ENCODE results near the gene ITPRID2.

DNA sequence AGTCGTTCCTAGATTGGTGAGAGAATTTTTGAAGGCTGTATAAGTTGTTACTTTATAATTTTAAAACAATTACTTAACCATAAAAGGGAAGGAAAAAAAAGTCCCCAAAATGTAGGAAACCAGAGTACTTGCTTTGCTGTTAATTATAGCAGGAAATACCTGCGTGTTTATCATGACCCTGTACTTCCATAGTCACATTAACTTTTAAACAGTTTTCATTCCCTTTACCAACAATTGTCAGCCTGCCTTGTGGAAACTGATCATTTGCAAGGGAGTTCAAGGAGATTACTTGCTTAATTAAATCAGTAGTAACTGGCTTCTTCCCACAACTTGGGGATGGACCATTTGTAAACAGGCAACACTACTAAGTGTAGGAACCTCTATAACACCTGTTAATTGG is 6.4 kb upstream of the ITPRID2 start:
- TF ChIP-seq EP300 (IDR thresholded peaks at IDR 0.05) (no peak), POLR2A (IDR thresholded peaks at IDR 0.05) (no peak), POLR2AphosphoS5 (IDR thresholded peaks at IDR 0.05) (no peak)
- TF ChIP-seq, protein P1, sequence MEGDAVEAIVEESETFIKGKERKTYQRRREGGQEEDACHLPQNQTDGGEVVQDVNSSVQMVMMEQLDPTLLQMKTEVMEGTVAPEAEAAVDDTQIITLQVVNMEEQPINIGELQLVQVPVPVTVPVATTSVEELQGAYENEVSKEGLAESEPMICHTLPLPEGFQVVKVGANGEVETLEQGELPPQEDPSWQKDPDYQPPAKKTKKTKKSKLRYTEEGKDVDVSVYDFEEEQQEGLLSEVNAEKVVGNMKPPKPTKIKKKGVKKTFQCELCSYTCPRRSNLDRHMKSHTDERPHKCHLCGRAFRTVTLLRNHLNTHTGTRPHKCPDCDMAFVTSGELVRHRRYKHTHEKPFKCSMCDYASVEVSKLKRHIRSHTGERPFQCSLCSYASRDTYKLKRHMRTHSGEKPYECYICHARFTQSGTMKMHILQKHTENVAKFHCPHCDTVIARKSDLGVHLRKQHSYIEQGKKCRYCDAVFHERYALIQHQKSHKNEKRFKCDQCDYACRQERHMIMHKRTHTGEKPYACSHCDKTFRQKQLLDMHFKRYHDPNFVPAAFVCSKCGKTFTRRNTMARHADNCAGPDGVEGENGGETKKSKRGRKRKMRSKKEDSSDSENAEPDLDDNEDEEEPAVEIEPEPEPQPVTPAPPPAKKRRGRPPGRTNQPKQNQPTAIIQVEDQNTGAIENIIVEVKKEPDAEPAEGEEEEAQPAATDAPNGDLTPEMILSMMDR (IDR thresholded peaks at IDR 0.05) = no peak
